NCI-H1105 (cell line): ENCODE results near the gene MARCO.

Experiments
- DNase-seq: peaks from one replicate; lab custom pipeline; 2025; lab: John Stamatoyannopoulos, UW

MARCO gene, protein sequence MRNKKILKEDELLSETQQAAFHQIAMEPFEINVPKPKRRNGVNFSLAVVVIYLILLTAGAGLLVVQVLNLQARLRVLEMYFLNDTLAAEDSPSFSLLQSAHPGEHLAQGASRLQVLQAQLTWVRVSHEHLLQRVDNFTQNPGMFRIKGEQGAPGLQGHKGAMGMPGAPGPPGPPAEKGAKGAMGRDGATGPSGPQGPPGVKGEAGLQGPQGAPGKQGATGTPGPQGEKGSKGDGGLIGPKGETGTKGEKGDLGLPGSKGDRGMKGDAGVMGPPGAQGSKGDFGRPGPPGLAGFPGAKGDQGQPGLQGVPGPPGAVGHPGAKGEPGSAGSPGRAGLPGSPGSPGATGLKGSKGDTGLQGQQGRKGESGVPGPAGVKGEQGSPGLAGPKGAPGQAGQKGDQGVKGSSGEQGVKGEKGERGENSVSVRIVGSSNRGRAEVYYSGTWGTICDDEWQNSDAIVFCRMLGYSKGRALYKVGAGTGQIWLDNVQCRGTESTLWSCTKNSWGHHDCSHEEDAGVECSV

DNA sequence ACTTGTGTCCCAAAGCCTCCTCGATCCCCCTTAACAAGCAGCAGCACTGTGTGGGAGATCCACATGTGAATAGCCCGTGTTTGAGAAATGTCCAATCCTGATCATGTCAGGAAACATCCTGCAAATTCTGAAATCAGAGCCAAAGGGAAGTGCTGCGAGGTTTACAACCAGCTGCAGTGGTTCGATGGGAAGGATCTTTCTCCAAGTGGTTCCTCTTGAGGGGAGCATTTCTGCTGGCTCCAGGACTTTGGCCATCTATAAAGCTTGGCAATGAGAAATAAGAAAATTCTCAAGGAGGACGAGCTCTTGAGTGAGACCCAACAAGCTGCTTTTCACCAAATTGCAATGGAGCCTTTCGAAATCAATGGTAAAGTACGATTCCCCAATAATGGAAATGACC, at the start of gene MARCO:
Gene MARCO (plus strand): TSS at position 164 of the 400 bp plus-strand sequence. CDS start 107 bp downstream, at position 271.
- no peak for DNase-seq

DNA sequence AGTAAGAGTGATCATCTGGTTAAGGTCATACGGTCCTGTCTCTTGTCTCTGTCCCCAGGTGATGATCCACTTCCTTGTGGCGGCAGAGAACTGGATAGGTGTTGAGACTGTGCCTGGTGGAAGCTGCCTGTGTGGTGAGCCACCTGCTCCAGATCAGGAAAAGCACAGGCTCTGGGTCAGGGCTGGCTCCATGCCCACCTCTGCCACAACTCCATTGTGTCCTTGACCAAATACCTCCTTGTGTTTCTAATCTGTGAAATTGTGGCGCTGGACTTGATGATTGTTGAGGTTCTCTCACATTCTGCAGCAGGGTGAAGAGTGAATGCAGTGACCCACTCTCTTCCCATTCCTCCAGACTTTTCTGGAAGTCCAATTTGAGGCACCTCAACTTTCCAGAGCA, 48.9 kb upstream of the MARCO start:
- no peak for DNase-seq

DNA sequence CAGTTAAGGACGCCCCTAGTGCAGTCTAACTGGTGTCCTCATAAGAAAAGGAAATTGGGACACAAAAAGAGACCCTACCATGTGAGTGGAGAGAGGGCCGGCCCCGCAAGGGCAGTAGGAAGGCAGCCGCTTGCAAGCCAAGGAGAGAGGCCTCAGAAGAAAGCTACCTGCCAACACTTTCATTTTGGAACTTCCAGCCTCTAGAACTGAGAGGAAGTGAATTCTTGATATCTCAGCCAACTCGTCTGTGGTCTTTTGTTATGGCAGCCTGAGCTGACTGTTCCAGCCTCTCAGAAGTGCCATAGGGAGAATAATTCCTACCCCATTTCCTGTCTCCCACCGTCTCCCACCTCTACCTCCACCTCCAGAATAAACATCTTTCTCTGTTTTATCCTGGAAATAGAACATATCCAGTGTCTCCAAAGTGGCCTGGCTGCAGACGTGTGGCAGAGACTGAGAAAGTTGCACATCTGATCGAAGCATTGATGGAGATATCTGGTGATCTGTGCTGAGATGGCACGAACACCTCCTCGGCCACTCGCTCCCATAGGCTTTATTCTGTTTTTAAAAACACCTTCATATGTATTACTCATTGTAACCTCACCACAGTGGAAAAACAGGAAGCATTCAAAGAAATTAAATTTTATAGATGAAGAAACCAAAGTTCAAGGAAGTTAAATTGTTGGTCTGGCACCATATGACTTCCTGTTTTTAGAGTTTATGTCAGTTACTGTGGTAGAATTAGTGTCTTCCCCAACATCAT, 39.5 kb upstream of the MARCO start:
- DNase-seq = no peak

DNA sequence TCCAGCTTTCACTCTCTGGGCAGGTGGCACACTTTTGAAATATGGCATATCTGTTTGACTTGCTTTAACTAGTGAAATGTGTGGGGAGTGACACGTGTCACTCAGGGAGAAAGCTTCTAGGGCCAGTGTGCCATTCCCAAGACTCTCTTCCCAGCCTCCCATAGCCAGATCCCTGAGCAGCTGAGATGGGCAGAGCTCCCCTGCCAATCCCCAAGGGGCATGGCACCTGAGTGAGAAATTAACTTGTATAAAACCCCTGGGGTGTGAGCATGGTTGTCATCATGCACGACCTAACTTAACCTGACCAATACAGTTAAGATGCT, 39.0 kb upstream of the MARCO start:
- DNase-seq = no peak

DNA sequence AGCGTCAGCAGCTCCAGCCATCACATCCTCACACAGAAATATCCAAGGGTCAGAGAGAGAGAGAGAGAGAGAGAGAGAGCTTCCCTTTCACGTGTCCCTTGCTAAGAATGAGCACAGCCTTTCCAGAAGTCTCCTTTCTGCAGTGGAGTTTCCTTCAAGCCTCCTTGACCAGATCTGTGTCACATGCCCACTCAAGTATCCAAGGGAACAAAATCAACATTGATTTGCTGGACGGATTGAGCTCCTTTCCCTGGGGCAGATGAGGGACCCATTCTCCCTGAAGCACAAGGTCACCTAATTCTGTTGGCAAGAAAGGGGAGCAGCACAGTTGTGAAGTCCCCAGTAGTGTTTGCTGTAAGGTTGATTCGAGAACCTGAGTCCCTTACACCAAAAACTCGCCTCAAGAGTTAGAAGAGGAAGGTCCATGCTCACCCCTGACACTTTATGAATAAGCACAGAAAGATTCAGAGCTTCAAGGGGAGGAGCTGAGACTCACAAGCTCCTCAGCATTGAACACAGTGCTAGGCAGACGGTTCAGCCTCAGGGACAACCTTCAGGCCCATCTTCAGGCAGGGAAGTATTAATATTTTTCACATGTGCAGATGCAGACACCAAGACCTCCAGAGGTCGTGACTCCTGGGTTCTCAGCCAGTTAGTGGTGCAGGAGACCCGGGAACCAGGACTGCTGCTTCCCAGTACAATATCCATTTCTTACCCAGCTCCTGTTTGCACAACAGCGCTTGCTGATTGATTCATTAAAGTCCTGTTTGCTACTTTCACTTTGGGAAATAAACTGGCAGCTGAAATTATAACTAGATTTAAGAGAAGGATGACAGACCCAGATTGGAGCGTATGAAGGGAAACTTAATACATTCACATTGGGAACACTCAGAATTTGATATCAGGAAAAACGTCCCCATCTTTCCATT, 38.2 kb upstream of the MARCO start:
- DNase-seq = no peak

DNA sequence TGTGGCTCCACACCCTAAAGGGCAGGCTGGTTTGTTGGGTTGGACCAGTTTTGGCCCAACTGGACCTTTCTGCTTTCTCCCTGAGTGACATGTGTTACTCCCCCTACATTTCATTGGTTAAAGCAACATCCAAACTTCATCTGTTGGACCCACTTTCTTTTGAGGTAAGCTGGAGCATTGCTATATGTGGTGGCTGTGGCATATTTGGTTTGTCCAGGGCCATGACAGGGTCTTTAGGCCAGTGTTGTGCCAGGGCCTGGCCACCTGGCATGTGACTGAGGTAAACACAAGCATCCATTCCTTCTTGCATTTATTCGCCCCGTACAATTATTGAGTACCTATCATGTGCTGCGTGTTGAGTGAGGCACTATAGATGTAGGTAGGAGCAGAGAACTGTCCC, 36.8 kb upstream of the MARCO start:
- DNase-seq = no peak

DNA sequence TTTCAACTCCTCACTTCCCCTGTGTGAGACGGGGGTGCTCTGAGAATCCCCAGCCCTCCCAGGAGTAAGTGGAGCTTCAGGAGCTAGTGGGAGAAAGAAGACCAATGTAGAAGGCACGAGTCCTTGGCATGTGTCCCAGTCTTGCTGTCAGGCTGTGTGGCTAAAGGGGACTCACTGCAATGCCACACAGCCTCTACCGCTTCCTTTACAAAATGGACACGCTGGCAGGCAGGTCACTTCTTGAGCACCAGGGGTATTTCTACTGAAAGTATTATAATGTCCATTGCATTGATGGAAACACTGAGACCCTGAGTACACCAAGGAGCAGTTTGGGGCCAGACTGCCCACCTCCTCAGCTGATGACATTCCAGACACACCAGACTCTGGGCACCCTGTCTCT, 35.8 kb upstream of the MARCO start:
- no peak for DNase-seq

DNA sequence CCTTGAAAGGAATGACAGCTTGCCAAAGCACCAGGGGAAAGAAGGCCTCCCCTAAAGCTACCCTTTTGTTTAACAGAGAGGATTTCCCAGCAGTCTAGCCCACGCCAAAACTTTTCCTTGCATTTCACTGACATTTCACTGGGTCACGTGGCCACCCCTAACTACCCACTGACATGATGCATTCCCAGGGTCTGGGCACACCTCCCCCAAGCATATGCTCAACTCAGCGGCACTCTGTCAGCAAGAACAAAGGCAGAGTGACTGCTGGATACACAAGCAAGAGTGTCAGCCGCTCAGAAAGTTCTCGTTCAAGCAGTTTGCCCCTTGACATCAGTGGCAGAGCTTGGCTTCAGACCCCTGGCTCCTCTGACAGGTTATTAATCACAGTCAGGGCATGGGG, 34.2 kb upstream of the MARCO start:
- DNase-seq = no peak

DNA sequence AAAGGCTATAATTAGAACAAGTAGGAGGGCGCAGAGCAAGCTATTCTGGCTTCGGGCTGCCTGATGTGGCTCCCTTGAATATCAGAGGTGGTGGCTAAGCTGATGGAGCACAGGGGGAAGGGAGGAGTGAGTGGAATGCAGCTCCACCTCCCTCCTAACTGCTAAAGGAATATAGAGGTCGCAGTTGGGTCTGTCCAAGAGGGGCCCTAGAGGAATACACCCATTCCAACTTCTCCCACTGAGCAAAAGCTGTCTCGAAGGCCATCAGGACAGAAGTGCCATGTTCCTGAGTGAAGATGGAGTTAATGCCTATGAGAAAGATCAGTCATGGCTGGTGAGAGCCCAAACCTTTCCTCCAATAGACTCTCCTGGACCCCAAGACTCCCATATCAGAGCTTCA, 32.8 kb upstream of the MARCO start:
- DNase-seq = no peak

DNA sequence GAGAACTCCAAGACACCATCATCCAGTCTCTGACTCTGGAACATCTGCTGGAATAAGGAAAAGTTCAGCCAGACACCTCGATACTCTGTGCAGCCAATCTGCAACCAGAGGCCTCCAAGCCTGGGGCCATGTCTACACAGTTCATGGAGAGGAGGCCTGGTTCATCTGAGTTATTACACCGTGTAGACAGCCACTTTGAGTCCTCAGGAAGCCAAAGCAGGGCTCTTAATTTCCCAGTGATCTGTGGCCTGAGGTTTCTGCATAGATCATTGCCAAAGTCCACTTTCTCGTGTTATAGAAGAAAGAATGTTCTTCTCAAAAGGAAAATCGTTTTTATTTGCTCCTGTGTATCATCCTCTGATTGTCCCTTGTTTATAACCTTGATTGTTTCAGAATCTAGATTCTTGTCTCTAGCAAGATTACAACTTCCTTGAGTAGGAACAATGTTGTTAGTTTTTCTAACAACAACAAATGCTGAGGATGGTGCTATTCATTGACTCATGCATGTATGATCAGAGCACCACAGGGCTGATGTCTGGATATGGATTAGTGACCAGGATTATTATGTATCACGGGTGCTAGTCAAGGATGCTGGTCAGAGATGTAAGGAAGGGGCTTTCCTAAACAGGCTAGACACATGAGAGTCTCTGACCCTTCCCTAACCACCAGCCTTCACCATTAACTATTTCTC, 30.7 kb upstream of the MARCO start:
- DNase-seq = no peak

DNA sequence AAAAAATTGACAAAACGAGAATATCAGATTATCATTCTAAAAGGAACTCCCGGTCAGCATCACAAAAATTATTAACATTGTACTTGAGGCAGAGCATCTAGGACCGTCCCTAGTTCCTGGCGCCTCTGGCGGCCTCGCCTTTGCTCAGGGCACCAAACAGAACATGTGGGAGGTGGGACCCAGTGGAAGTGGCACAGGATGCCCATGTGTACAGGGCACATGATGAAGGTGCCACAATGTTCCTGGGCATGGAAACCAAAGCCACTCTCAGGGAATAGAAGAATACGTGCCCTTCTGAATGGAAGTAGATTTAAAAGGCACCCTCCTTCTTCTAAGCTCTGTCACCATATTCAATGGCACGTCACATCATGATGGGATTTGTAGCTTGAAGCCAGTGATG, 30.1 kb upstream of the MARCO start:
- DNase-seq = no peak

DNA sequence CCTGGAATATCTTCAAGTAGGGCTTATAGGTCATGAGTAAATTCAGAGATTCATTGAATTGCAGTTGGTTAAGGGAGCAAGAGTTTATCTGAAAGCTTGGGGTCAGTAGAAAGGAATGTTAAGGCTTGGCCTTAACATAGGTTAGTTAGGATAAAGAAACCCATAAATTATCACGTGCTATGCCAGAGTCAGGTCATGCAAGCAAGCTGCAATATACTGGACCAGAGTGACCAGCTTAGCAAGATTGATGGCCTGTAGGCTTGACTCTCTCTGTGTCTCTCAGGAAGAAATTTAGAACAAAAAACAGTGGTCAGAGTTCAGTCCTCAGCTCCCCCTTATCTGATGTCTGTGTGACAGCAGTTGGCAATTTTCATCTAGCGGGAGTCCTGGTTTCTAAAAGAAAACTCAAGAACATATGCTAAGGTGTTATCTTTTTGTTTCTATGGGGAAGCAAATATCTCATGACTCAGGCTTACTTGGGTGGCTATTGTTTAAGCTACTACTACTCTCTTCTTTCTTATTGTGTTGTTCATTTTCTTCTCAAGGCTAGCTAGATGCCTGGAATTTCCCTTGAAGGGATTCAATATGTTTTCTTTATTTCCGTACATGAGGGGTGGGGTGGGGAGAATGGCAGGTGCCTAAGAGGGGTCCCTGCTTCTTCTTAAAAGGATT, 28.7 kb upstream of the MARCO start:
- DNase-seq = no peak

DNA sequence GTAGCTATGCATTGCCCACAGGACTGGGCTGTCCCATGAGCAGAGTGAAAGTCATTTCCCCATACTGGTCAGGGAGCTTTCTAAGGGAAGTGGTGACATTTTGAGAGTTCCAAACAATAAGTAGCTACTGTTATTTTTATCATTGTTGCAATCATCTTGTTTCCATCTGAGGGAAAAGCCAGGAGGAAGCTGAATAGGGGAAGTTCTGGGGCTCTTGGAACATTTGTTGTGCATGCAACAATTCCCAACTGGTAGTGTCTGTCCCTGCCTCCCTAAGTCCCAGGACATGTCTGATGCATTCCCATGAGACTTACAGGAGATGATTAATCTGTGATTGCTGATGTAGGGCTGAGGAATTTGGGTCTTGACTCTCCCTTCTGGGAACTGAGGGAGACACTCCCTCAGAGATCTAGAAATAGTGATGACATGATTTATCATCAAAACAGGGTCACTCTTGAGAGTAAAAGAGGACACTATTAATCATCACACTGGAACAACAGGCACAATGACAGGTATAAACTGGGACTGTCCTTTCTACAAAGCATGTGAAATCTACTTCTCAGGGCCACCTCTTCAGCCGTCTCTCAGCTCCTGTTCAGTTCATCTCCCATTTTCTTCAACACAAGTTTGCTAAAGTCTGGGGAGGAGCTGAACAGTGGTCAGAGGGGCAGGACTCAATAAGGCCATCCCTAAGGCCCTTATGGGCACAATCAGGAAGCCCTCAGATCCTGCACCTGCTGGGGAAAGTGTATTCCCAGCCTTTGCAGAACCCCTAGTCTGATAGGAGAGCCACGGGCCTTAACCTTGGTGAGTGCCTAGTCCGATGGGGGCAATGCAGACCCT, 28.0 kb upstream of the MARCO start:
- DNase-seq = no peak

DNA sequence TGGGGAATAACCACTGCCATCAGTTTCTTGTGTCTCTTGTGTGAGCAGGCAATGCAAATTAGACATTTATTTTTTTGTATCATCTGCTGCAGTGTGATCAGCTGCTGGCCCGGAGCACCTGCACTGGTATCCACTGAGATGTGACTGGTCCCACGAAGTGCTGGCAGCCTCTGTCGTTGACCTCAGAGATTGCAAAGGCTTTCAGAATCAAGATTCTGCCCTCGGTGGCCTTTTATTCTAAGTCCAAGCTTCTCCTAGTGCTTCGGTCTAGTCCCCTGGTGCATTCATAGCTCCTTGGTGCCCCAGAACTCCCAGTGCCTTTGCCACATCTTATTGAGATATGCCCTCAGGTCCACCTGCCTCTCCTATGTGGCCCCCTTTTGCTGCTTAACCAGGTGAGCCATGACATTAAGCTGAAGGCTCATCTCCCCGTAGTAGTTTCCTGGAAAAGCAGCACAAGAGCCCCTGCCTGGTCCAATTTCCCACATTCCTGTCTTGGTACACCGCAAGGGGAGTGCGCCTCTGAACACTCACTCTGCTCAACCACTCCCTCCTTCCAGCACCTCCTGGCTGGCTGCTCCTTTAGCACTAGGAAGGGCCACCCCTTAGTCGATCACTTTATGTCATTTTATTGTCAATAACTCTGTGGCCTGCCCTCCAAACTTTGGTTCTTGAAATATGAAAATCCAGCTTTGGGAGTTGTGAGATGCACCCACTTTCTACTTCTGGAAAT, 27.1 kb upstream of the MARCO start:
- no peak for DNase-seq

DNA sequence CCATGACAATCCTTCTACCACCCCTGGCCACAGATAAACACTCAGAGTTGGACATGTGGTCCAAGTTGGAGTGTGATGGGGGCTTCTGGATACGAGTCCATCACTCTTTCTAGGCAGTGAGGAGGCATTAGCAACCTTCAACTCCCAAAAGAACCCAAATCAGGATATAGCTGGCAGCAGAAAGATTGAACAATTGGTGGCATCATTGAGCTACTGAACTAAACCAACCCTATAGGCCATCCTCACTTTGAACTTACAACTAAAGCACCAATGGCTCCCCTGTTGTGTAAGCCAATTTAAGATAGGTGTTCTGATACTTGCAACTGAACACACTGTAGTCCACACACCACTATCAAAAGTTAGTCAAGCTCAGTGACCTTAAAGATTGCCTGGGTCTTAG, 24.0 kb upstream of the MARCO start:
- DNase-seq = no peak

DNA sequence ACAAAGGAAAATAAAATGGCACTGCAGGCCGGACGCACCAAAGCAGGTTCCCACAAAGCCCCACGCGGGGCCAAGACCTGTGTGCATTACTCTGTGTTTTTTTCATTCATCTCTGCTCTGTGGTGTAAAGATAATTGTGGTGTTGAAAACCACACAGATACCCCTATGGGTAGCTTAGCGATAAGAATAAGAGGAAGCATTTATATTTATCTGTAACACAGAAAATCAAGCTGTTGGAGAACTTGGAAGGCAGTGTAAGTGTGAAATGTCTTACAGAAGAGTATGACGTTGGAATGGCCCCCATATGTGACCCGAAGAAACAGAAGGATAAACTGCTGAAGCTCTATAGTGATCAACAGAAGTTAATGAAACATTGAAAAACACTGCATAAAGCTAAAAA, 20.3 kb upstream of the MARCO start:
- DNase-seq = no peak

DNA sequence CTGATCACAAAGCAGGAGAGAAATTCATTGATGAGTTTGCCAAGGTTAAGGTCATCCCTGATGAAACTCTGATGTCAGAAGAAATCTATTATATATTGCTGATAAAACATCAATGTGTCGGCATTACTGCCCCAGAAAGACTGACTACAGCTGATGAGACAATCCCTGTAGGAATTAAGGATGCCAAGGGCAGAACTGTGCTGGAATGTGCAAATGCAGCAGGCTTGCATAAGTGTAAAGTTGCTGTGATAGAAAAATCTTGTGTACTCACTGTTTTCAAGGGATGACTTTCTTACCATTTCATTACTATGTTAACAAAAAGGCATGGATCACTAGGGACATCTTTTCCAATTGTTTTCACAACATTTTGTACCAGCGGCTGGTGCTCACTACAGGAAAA, 19.7 kb upstream of the MARCO start:
- DNase-seq = no peak

DNA sequence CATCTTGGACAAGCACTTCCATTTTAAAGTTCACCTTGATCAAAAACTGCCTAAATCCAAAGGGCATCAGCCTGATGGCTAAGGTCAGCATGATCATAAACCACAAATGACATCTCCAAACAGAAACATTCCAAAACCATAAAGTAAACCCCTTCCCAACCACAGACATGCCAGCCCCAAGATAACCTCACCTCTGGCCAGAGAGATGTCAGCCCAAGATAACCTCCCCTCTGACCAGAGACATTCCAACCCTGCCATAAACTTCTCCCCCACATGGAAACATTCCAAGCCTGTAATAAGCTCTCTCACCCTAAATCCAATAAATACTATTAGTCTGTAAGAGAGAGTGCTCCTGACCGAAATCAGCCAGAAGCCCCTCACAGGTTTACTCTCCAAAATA, 18.6 kb upstream of the MARCO start:
- DNase-seq = no peak

DNA sequence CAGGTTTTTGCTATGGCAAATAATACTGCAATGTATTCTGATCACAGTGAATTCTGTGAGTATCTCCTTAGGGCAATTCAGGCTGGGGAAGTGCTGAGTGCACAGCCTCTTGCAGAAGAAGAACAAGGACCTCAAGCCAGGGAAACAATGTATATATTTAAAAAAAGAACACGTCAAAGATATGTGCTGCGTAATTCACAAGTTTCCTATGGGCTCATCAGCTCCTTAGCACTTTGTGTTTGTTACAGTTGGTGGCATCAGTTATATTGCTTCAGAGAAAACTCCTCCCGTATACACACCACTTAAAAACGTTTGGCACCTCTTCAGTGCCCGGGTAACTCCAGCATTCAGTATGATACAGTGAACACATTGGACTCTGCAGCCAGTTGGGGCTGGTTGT, 16.5 kb upstream of the MARCO start:
- no peak for DNase-seq

DNA sequence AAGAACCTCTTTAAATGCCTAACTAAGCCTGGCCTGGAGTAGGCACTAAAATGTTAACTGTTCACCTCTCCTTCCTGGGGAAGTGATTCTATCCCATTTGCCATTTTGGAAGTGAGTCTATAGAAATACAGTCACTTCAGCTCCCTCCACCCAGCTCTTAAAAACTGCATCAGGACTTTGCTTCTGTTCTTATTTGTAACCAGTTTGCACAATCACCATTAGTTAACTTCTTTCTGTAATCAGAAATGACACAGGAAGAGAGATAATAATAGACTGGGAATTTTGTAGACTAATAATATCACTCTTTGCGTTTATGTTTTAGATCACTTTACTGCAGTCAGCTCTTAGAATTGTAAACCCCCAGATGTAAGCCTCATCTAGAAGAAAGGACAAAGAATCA, 16.0 kb upstream of the MARCO start:
- DNase-seq = no peak
